HG02870 (cell line): Measurements from ENCODE around the gene ASB6.

Experiments
- ATAC-seq: cut with Tn5 transposase; IDR thresholded peaks from one replicate; pipeline ENCODE4 v1.9.1; 2021; ENCODE audit warnings: mild to moderate bottlenecking, moderate library complexity; ENCODE audit not compliant: unreplicated experiment

Gene ASB6

DNA sequence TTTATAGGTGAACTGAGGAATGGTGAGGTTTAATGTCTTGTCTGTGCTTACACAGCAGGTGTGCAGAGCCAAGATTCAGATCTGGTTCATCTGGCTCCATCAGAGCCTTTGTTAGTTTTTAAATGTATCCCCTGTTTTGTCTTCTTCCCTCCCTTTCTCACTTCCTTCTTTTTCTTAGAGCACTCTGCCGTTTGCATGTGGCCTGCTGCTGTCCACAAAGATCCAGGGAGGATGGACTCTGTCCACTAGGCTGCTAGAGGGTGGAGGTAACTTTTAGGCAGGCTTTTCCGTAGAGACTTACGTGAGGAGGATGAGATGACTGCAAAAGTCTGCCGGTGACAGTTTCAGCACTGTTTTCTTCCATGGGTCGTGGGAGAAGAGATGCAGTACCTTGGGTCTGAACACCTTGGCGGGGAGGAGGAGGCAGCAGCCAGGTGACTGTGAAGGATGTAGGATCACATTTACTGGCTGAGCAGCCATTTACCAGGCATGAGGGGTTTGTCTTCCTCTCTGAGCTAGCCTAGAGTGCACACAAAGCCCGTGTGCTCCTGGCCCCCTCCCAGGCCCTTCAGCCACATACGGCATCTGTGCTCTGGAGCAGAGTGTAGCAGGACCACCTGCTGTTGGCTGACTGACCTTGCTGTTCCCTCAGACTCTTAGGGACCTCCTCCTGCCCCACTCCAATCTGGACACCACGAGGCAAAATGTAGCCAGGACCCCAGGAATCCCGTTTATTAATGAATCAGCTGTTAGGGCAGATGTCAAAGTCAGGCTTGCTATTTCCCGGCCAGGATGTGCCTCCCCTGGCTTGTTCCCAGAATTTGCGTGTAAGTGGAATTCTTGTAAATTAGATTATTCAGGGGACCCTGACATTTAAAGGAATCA, 14.2 kb downstream of the ASB6 start:
- ATAC-seq = no peak

DNA sequence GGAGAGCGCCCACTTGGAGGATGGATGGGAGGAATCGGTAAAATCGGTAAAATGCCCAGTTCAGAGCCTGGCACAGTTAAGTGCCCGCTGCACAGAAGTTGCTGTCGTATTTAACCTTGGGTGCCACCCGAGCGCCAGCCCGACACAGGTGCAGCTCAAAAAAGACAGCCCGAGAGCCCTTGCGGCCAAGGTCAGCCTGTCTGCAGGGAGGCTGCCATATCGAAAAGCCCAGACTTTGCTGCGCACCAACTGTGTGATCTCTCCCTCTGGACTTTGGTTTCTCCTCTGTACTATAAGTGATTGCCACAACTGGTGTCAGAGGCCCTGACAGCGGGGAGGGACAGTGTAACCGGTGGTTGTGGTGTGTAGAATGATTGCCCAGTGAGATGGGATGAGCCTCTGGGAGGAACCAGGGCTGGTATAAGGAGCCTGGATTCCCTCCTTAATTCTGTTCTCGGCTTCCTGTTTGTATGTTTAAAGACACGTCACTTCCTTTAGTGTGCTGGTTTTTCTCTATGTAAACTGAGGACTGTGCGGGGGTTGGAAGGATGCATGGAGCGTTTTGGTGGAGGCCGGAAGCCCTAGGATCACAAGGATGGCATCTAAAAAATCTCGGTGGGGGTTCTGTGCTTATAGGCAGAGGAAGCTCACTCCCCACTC, 15.2 kb downstream of the ASB6 start:
- peak; percentile 9 for ATAC-seq

DNA sequence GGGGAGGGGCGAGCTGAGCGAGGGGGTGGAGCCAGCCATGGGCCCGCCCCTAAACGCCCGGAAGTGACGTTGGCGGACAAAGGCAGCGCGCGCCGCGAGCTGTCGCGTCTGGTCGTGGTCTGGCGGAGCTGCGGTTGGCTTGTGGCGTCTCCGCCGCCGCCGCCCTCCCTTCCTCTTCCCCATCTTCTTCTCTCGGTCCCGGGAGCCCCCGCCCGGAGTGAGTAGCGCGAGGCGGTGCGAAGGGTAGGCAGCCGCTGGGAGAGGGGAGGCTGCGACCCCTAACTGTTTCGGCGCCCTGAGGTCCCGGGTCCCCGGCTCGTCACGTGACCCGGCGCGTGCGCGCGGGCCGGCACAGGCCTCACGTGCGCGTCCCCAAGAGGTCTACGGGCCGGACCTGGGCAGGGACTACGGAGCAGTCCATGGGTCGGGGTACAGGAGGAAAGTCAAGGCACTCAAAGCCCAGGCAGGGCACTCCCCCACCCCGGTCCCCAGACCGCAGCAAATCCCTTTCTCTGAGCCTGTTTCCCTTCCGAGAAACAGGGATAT, 15.8 kb downstream of the ASB6 start, which contains the start of gene NTMT1:
TSS of gene NTMT1 (plus strand) at position 85 of the 546 bp plus-strand sequence. CDS start 6,541 bp downstream, outside the sequence.
- ATAC-seq = peak; percentile 68

DNA sequence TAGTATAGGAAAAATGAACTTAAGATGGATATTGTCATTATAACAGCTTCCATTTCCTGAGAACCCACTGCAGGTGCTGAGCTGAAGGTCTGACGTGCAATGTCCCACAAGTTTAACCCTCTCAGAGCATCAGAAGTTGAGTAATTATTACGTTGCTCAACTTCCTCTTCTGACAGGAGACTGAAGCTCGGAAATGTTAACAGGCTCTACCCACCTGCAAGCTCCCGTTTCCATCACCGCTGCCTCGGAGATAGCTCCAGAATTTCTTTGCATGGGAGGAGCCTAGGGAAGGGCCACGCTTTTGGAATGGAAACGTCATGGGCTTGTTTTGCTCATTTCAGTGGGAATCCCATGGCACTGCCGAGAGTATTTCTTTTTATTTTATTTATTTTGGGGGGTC, 17.0 kb downstream of the ASB6 start:
- no peak for ATAC-seq

DNA sequence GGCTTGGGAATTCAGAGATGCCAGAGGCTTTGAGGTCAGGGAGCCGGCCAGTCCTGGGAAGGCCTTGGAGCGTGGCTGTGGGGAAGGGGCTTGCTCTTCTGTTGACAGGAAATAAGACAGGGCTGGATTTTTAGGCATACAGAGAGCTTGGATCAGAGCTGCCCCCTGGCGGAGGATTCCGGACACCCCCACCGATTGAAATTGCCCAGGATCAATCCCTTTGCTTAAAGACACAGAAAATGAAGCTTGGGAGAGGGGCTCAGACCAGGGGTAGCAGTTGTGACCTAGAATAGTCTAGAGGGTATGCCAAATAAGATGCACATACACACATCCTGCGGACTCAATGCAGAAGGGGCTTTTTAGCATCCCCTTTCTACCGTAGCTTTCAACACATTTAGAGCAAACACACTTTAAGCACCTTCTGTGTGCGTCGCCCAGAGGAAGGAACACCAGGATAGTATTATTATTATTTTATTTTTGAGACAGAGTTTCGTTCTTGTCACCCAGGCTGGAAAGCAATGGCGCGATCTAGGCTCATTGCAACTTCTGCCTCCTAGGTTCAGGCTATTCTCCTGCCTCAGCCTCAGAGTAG, 17.7 kb downstream of the ASB6 start:
- ATAC-seq = no peak

DNA sequence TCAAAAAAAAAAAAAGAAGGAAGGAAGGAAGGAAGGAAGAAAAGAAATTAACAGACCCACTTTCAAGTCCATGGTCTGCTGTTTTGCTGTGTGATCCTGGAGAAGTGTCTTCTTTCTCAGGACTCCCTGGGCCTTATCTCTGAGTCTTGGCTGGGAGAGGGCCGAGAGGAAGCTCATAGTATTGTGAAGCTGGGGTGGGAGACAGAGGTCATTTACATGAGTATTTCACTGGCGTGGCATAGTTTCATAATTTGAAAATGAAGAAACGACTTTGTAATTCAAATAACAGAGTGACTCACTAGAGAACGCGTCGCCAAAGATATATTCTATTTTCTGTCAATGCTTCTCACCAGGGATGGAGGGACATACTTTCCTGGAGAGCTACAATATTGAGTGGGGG, 18.6 kb downstream of the ASB6 start:
- ATAC-seq = no peak

DNA sequence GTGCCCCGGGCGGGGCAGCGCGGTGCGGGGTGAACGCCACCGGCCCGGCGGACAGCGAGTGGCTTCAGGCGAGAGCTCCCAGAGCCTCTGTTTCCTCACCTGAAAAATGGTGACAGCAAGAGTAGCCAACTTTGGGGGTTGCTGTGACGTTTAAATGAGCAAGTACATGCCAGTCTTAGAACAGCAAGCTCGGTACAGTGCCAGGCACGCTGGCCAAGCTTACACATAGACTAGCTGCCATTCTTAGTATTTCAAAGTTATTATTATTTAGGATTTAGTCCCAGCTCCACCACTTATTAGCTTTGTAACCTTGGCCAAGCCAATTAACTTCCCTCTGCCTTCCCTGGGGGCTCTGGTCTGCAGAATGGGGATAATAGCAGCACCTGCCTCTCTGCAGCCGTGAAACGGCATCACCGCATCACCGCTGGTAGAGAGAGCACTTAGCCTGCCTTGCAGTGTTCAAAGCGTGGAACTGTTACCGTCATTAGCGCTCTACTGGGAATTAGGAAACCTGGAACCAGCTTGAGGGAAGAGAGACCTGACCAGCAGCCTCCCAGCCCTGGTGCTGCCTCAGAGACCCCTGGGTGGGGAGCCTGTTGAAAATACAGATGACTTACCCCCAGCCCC, 21.2 kb downstream of the ASB6 start, which contains the start of gene C9orf50:
TSS of gene C9orf50 (minus strand) at position 433 of the 627 bp plus-strand sequence. CDS start 527 bp downstream, outside the sequence.
- no peak for ATAC-seq

DNA sequence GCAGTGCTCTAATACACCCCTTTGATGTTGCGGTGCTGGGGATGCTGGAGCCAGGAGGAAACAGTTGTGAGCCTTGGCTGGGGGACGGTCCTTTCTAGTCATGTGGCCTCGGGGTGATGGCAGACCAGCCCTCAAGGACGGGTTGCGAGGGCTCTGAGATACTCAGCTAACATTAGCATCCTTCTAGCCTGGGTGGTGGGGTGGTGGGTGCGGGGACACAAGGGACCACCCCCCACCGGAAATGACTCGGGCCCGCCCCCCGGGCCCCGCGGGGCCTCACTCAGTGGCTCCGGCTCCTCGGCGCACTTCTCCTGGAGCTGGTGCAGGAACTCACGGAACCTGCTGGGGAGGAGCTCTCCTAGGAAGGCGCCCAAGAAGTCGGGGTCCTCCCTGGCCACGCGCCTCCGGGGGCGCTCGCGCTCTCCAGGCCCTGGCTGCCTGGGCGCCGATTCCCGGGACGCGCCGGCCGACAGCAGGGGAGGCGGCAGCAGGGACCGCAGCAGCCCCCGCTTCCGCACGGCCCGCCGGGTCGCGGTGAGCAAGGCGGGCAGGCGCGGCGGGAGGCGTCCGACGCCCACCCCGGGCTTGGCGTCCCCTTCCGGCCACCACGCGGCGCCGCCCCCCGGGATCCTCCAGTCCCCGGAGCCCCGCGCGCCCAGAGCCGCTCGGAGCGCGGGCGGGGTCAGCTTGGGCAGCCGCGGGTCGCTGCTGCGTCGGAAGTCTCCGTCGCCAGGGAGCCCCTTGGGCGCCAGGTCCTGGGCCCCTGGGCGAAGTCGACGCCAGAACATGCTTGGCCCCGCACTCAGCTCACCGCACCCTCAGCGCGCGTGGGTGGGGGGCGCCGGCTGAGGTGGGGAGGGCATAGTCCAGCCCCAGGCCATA, 21.9 kb downstream of the ASB6 start:
- no peak for ATAC-seq

DNA sequence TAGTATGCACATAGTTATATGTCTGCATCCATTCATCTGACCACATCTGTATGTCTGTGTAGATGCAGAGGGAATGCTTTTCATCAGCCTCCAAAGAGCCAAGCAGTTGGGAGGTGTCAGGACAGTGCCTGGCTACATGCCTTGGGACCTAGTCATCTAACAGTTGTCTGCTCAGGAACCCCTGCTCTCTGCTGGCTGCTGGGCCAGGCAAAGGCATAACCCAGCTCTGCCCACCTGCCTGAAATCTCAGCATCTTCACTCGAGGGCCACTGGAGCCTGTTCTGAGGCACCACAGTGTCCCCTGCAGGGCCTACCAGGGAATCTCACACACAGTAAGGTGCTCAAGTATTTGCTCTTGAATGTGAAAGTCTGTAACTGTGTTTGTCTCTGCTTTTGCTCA, 24.8 kb downstream of the ASB6 start:
- no peak for ATAC-seq

DNA sequence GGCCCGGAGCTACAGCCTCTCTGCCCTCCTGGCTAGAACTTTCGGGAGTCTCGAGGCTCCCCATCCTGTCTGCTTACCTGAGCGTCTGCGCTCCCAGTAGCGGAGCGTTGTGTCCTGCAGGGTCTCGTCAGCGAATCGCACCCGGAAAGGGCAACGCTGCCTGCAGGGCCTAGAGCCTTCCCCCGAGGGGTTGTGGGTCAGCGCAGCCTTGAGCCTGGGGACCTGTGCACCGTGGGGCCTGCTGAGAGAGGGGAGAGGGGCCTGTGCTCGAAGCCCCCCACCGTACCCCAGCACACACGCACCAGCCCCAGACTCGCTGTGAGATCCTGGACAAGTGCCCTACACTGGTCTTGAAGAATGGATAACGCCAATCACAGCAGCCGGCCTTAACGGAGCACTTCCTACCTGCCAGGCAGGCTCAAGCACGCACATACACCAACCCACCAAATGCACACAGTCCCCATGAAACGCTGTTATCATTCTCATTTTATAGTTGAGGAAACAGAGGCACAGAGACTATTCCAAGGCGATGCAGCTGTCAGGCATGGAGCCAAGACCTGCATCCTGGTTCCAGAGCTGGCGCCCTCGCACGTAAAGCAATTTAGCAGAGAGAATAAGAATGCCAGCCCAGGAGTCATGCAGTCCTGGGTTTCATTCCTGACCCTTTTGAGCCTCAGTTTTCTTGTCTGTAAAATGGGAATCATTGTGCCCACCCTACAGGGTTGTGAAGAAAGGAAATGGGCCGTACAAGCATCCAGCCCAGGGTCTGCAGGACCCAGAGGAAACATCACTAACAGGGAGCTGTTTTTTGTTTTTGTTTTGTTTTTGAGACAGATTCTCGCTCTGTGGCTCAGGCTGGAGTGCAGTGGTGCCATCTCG, 26.3 kb downstream of the ASB6 start:
- ATAC-seq = no peak

DNA sequence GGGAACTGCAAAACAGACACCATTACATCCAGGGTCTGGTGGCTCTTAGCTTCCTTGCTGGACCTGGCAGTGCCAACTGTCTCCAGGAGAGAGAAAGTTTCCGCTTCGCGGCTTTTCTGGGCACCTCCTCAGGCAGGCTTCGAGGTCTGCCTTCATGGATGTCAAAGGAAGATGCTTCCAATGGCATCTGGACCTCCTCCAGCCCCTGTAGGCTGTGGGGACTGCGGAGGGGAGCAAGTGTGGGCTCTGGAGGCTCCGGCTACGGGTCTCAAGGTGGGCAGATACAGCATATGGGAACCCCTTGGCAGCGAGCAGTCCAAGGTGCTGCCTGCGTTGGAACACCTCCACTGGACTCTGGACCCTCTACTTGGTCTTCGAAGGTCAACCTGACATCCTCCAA, 27.0 kb downstream of the ASB6 start:
- ATAC-seq = no peak

DNA sequence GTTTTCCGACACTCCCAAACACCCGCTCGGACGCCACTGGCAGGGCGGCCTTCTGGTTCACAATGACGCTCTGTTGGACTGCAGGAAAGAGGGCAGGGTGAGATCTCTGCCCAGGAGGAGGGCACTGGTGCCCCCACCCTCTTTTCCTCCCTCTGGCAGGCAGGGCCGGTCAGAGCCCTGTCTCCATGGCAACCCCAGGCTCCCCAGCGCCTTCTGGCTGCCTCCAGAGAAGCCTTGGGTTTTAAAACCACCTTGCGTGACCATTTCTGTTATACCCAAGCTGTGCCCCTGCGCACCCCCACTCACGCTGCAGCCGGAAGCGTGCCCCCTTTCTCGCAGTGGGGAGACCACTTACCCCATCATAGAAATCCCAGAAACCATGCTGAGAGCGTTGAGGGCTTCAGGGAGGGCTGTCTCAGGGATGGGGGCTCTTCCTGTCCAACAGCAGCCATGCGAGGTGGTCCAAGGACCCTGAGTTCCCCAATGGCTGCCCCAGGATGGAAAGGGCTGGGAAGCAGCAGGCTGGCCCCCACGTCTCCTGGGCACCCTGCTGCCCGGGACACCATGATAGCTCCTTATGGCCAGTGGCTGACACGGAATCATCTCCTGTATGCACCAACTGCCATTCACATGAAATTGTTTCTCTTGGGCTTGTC, 28.3 kb downstream of the ASB6 start:
- no peak for ATAC-seq

DNA sequence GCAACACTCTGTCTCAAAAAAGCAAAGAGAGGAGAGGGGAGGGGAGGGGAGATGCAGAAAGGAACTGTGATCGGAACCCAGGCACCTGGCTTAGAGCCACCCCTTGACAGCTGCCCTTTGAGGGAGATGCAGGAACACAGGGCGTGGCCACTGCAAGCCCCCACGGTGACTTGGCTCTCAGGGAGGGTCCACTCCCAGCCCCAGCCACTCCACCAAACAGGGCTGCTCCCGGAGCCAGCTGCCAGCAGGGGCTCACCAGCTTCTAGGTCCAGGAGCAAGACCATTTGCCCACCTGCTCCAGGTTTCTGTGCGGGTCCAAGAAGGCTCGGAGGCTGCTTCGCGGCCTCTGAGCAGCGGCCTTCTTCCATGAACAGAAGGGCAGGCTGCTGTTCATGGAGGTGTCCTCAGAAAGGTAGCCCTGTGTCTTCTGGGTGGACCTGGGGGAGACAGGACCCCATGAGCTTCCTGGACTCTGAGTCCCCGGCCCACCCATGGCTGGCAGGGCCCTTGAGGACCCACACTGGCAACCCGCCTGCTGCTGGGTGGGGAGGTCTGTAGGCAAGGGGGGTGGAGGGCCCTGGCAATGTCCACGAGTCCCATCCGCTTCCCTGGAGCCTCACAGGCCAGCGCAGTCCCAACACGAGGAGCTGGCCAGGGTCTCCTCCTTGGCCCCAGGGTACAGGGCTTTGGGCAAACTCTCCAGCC, 29.0 kb downstream of the ASB6 start:
- ATAC-seq = no peak

DNA sequence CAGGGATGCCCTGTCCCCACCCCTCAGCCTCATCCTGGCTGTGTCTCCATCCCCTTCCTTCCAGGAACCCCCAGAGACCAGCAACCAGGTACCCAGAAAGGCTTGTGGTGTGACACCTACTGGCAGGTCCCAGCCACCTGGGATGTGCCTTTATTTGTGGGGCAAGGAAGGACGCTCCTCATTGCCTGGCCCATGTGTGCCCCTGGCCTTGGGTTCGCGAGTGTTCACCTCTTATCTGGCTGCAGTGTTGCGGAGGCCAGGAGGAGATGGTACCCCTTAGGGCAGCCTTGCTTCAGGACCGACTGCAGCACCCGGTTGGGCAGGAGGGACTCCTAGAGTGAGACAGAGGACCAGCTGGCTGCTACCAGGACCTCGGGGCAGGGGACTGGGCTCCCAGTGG, 29.8 kb downstream of the ASB6 start:
- no peak for ATAC-seq

DNA sequence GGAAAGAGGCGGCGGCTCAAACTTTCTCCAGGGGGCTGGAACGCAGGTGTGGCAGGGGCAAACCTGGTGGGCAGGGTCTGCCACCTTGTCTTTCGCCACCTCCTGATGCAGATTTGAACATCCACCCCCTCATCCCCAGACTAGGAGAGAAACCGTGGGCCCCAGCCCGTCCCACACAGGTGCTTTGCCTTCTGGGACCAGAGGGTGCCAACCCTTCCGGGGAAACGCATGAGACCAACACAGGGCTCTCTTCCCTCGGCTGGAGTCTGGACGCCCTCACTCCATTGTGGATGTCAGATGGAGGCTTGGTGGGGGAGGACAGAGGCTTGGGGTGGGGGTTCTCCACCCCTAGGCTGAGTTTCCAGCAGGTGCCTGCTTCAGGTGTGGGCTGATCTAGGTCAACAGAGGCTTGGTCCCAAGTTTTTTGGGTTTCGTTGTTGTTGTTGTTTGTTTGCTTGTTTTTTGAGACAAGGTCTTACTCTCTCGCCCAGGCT, 30.6 kb downstream of the ASB6 start:
- no peak for ATAC-seq

DNA sequence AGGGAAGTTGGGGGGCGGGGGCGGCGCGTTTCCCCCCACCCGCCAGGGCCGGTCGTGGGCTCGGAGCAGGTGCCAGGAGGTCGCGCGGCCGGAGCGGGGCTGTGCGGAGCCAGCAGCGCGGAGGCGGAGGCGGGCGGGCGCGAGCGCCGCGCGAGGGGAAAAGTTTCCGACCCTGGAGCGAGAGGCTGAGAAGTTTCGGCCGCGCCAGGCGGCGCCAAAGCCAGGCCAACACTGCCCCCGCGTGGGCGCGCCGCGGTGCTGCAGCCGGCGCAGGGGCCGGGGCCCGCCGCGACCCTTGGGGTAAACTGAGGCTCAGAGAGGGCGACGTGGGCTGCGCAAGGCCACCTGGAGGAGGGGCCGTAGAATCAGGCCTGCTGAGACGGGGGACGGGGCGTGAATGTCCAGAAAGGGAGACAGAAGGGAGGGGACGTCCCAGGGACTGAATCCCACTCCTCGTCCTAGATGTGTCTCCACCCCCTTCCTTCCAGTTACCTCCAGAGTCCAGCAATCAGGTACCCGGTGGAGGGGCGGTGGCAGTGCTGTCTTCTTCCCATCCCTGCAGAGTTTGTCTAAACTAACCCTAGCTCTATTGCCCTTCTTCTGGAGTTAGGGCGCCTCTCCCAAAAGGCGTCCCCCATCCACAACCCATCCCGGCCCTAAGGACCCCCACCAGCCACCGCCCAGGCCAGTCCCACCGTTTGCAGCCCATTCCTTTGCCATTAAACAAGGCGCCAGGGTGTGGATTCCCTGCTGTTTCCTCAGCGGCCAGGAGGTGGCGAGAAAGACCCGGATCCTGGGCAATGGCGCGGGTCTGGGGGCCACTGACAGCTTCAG, 31.3 kb downstream of the ASB6 start:
- no peak for ATAC-seq

DNA sequence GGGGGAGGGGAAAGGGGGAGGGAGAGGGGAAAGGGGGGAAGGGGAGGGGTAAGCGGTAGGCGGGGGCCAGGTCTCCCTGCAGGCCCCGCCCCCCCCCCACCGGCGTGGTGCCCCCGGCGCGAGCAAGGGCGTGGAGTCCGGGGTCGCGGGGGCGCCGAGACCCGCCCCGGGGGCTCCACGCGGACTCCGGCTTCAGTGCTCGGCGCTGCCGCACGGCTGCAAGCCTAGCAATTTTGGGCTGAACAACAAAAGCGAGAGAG, 31.8 kb downstream of the ASB6 start:
- ATAC-seq = no peak
